ENCODE measurements around the gene PRDX5. TPM values are rescaled to one million over a fixed set of nuclear protein-coding genes. Genes with fewer than 3 reads are reported as not detected.

The PRDX5 gene
- total RNA-seq, 1 experiment from 2014 or later, result 206 TPM

DNA sequence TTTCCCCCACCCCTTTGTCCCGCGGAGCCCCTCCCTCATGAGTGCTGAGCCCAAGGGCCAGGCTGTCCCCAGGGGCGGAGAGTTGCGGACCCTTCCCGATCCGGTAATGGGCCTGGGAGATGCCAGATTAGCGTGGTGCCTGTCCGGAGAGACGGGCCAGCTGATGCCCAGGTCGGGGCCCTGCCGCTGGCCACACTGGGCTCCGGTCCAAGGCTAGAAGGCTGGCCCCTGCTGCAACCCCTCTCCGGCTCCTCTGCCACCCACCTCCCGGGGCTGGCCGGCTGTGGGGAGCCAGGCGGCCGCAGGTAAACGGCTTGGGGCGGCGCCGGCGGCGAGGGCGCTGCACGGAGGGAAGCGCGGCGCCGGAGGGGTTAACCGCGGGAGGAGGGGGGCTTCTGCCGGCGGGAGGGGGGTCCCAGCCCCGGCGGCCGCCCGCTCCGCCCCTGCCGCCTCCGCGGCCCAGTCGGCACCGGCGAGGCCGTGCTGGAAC lies 26.6 kb upstream of the PRDX5 start, which contains the start of gene KCNK4:
Gene KCNK4 (plus strand): TSS at position 41 of the 490 bp plus-strand sequence. CDS start 1,717 bp downstream, outside the sequence.
- Histone ChIP-seq H3K9me3 (ENCODE audit: low read depth, low read length, poor library complexity, severe bottlenecking) (no peaks in the 10 kb centered on the region), H3K27ac (ENCODE audit: low read depth, low read length, poor library complexity, severe bottlenecking) (no peak within 1 kb of the TSS), H3K4me1 (ENCODE audit: insufficient read depth, low read length, poor library complexity, severe bottlenecking) (peaks cover 12% of the 10 kb centered on the region), H3K27me3 (replicated peaks; ENCODE audit: insufficient read depth, low read depth, low read length, poor library complexity) (peaks cover 35% of the 10 kb centered on the region), H3K36me3 (ENCODE audit: insufficient read depth, low read length, poor library complexity, severe bottlenecking) (no peaks in the 10 kb centered on the region), H3K4me3 (ENCODE audit: low read depth, low read length, poor library complexity, severe bottlenecking) (peak within 1 kb of the TSS; percentile 46)
- ChIA-PET POLR2A (ENCODE audit: low non-redundant PET) (no interaction called here), CTCF (interaction anchor here (1.5 kb wide), 1 partner anchor 10 kb away, joined by 5 read pairs; no protein-coding TSS in a partner anchor)
- no TSS peak for BruUV-seq (replicated peaks)
- TF ChIP-seq EZH2 (IDR thresholded peaks at IDR 0.05; ENCODE audit: borderline replicate concordance, low read depth, low read length, poor library complexity, severe bottlenecking), result no peak
- TF ChIP-seq, protein P1, sequence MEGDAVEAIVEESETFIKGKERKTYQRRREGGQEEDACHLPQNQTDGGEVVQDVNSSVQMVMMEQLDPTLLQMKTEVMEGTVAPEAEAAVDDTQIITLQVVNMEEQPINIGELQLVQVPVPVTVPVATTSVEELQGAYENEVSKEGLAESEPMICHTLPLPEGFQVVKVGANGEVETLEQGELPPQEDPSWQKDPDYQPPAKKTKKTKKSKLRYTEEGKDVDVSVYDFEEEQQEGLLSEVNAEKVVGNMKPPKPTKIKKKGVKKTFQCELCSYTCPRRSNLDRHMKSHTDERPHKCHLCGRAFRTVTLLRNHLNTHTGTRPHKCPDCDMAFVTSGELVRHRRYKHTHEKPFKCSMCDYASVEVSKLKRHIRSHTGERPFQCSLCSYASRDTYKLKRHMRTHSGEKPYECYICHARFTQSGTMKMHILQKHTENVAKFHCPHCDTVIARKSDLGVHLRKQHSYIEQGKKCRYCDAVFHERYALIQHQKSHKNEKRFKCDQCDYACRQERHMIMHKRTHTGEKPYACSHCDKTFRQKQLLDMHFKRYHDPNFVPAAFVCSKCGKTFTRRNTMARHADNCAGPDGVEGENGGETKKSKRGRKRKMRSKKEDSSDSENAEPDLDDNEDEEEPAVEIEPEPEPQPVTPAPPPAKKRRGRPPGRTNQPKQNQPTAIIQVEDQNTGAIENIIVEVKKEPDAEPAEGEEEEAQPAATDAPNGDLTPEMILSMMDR (conservative IDR thresholded peaks at IDR 0.05; ENCODE audit: low read depth, low read length), result no peak
- no peak for DNase-seq (ENCODE audit: low spot score)
- intact Hi-C loops (cut with micrococcal nuclease; ENCODE audit: unreplicated experiment), result no loop called here

DNA sequence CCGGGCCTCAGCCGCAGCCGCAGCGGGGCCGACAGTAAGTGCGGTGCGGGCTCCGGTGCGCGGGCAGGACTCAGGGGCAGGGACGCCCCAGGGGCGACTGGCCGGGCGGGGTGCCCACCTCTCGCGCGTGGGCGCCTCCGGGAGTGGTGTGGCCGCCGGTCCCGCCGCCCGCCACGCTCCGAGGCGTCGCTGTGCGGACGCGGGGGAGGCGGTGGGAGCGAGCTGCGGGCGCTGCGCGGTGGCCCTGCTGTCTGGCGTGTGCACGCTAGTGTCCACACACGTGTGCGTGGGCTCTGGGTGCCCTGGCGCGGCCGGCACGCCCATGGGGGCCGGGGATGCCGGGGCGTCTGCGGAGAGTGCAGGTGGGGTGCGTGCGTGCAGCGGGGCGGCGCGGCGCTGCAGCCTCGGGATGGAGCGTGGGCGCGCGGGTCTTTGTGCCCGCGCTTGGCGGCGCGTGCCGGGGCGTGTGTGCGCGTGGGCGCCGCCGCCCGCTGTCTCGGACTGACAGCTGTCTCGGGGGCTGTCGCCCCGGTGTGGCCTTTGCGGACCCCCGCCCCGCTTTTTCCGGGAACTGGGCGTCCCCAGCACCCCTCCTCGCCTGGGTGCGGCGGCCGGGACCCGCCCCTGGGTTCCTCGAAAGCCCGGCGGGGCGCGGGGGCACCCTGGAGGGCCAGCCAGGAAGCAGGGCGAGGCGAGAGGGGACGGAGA lies 26.0 kb upstream of the PRDX5 start:
- intact Hi-C loops (cut with micrococcal nuclease; ENCODE audit: unreplicated experiment), result no loop called here
- H3K27me3 ChIP-seq (replicated peaks; ENCODE audit: insufficient read depth, low read depth, low read length, poor library complexity), result peaks cover 35% of the 10 kb centered on the region
- POLR2A ChIA-PET (ENCODE audit: low non-redundant PET), result no interaction called here
- H3K9me3 ChIP-seq (ENCODE audit: low read depth, low read length, poor library complexity, severe bottlenecking), result no peaks in the 10 kb centered on the region
- H3K27ac ChIP-seq (ENCODE audit: low read depth, low read length, poor library complexity, severe bottlenecking), result no peak overlapping the region
- CTCF ChIA-PET, result interaction anchor here (1.5 kb wide), 1 partner anchor 9 kb away, joined by 5 read pairs; no protein-coding TSS in a partner anchor
- BruUV-seq (replicated peaks), result no TSS peak
- peak overlapping the region; percentile 46 for H3K4me3 ChIP-seq (ENCODE audit: low read depth, low read length, poor library complexity, severe bottlenecking)
- peak; percentile 83 for TF ChIP-seq EZH2 (IDR thresholded peaks at IDR 0.05; ENCODE audit: borderline replicate concordance, low read depth, low read length, poor library complexity, severe bottlenecking)
- TF ChIP-seq, protein P1 (conservative IDR thresholded peaks at IDR 0.05; ENCODE audit: low read depth, low read length), result no peak
- no peak for DNase-seq (ENCODE audit: low spot score)
- no peaks in the 10 kb centered on the region for H3K36me3 ChIP-seq (ENCODE audit: insufficient read depth, low read length, poor library complexity, severe bottlenecking)
- H3K4me1 ChIP-seq (ENCODE audit: insufficient read depth, low read length, poor library complexity, severe bottlenecking), result peaks cover 8% of the 10 kb centered on the region

DNA sequence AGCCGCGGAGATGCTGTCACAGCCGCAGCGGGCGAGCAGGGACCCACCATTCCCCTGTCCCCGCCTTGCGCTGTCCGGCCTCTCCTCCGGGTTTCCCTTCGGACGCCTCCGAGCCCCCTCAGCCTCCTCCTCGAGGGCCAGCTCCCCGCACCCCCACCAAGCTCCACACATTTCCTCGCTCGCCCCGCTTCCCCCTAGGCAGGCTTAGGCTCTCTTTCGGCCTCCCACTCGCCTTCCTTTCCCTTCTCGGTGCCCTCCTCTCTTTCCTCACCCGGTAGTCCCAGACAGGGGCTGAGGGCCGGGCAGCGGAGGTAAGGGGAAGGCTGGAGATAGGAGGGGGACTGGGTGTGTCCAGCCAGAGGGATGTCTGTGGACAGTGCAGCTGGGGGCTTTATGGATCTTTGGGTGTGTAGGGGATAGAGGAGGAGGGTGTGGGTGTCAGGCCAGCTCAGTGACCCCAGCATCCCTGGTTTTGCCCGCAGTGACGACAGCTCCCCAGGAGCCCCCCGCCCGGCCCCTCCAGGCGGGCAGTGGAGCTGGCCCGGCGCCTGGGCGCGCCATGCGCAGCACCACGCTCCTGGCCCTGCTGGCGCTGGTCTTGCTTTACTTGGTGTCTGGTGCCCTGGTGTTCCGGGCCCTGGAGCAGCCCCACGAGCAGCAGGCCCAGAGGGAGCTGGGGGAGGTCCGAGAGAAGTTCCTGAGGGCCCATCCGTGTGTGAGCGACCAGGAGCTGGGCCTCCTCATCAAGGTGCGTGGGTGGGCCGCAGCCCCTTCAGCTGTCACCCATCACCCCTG lies 25.3 kb upstream of the PRDX5 start:
- TF ChIP-seq, protein P1 (conservative IDR thresholded peaks at IDR 0.05; ENCODE audit: low read depth, low read length), result no peak
- TF ChIP-seq EZH2 (IDR thresholded peaks at IDR 0.05; ENCODE audit: borderline replicate concordance, low read depth, low read length, poor library complexity, severe bottlenecking), result no peak
- intact Hi-C loops (cut with micrococcal nuclease; ENCODE audit: unreplicated experiment), result no loop called here
- H3K4me1 ChIP-seq (ENCODE audit: insufficient read depth, low read length, poor library complexity, severe bottlenecking), result peaks cover 8% of the 10 kb centered on the region
- H3K27ac ChIP-seq (ENCODE audit: low read depth, low read length, poor library complexity, severe bottlenecking), result no peak overlapping the region
- POLR2A ChIA-PET (ENCODE audit: low non-redundant PET), result no interaction called here
- H3K36me3 ChIP-seq (ENCODE audit: insufficient read depth, low read length, poor library complexity, severe bottlenecking), result no peaks in the 10 kb centered on the region
- peaks cover 35% of the 10 kb centered on the region for H3K27me3 ChIP-seq (replicated peaks; ENCODE audit: insufficient read depth, low read depth, low read length, poor library complexity)
- CTCF ChIA-PET, result interaction anchor here (0.6 kb wide), 1 partner anchor 353 kb away, joined by 7 read pairs; no protein-coding TSS in a partner anchor
- no peaks in the 10 kb centered on the region for H3K9me3 ChIP-seq (ENCODE audit: low read depth, low read length, poor library complexity, severe bottlenecking)
- BruUV-seq (replicated peaks), result no TSS peak
- H3K4me3 ChIP-seq (ENCODE audit: low read depth, low read length, poor library complexity, severe bottlenecking), result peak overlapping the region; percentile 46
- DNase-seq (ENCODE audit: low spot score), result no peak
